ENCODE results near the gene HDAC1. TPM values are rescaled to one million over a fixed set of nuclear protein-coding genes. Genes with fewer than 3 reads are reported as not detected.
A peak's percentile ranks its signal among the peaks of the same experiment; 100 is the strongest.

HDAC1 gene
- total RNA-seq (10 to 100 TPM; 22.0 to 46.6 (median 29.3) TPM), polyA plus RNA-seq (10 to 100 TPM; 20.0 to 37.6 TPM)
- long read RNA-seq, donor 1, transcript HDAC1-201 (14 exons, 2,124 nt): major isoform, 68 of 83 reads
- long read RNA-seq, donor 1, partial matches to known transcripts: 9 of 83 reads
- long read RNA-seq, donor 1, other reads (novel, unspliced or antisense): 5 of 83 reads
- long read RNA-seq, donor 2, transcript HDAC1-201 (14 exons, 2,124 nt): major isoform, 118 of 167 reads
- long read RNA-seq, donor 2, partial matches to known transcripts: 37 of 167 reads
- long read RNA-seq, donor 2, other reads (novel, unspliced or antisense): 12 of 167 reads
- long read RNA-seq, donor 3, transcript HDAC1-201 (14 exons, 2,124 nt): major isoform, 34 of 44 reads
- long read RNA-seq, donor 3, partial matches to known transcripts: 5 of 44 reads
- long read RNA-seq, donor 3, other reads (novel, unspliced or antisense): 5 of 44 reads

DNA sequence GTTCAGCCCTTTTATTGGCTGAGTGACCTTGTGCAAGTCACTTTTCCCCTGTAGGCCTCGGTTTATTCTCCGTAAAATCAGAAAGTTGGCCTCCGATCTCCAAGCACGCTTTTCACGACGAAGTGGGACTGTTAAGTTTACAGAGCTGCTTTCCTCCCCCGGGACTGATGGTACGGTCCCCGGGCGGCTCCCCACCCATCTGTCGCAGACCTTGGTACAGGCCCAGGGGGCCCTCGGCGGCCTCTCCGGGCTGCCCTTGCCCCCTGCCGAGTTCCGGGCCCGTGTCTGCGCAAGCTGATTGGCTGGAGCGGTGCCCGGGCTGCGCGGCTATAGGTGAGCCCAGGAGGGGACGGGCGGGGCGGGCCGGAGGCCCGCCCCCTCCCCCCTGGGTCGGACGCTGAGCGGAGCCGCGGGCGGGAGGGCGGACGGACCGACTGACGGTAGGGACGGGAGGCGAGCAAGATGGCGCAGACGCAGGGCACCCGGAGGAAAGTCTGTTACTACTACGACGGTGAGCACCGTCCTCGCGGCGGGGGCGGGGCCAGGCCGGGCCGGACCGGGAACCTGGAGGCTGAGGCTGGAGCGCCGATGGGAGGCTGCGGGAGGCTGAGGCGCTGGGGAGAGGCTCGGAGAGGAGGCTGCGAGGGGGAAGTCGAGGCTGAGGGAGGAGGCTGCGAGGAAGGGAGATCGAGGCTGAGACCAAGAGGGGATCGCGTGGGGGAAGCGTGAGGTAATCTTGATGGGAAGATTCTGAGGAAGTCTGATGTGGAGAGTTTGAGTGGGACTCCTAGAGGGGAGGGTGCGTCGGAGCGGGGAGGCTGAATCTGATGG is at the start of gene HDAC1:
Gene HDAC1, plus strand, starts transcription at position 376 of the 831 bp plus-strand sequence. Its CDS starts 87 bp downstream, at position 463.
- DNase-seq (peak; percentile 96 to 99 (median 98)), ATAC-seq (peak; percentile 98 to 99 (median 99))
- Histone ChIP-seq H3K4me1 (peaks cover 0 to 34% (median 12%) of the 10 kb centered on the region in 12 donors), H3K27ac (peak within 1 kb of the TSS; percentile 61 to 93 (median 82)), H3K4me3 (peak within 1 kb of the TSS; percentile 50 to 92 (median 72)), H3K27me3 (no peaks in the 10 kb centered on the region), H3K36me3 (no peaks in the 10 kb centered on the region), H3K9me3 (no peaks in the 10 kb centered on the region)
- WGBS, 4 donors: 1 to 2% (median 1%) methylated on average over 47 to 67 of the region's 67 CpGs
- TF ChIP-seq CTCF (IDR thresholded peaks at IDR 0.05): peak in 1 of 12 donors; percentile 5
- TF ChIP-seq POLR2A (IDR thresholded peaks at IDR 0.05): peak in 1 of 2 donors; percentile 51
- intact Hi-C loops (cut with DNase I): loop anchor here in 5 of 10 donors (2.0 to 5.0 kb wide), 4 partner anchors 43 to 70 kb away; partner anchors contain the start of genes EIF3I (in 1 of the 5), FAM167B (in 1 of the 5) and TMEM234 (in 1 of the 5)

DNA sequence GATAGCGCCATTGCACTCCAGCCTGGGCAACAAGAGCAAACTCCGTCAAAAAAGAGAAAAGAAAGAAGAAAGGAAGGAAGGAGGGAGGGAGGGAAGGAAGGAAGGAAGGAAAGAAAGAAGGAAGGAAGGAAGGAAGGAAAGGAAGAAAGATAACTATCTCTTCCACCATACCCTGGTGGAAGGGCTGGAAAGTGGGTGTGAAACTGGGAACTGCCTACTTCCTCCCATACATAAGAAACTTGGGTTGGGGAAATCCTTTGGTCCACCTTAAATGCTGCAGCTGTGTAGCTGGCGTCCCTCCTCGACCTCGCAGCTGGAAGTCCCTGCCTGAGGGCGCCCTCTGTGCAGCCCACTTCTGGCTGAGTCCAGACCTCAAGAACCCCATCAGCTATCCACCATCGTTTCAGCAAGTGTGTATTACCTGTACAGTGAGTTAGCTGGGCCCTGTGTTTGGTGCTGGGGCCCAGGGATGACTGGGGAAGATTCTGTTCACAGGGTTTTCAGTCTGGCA is 49.5 kb upstream of the HDAC1 start:
- Histone ChIP-seq H3K27ac (peak overlapping the region in 11 of 12 donors; percentile 4 to 92 (median 87)), H3K4me1 (peaks cover 2 to 50% (median 33%) of the 10 kb centered on the region in 12 donors), H3K36me3 (peaks cover 0 to 4% (median 0%) of the 10 kb centered on the region in 9 donors), H3K9me3 (no peaks in the 10 kb centered on the region), H3K27me3 (no peaks in the 10 kb centered on the region), H3K4me3 (peak overlapping the region in 8 of 12 donors; percentile 5 to 85 (median 34))
- DNase-seq: peak; percentile 52 to 71 (median 60)
- 30 to 37% (median 34%) methylated on average over 5 to 7 of the region's 7 CpGs for WGBS, 4 donors
- intact Hi-C loops (cut with DNase I): loop anchor here in 6 of 10 donors (5.0 to 10.0 kb wide), 3 partner anchors 50 to 75 kb away; partner anchors contain the start of gene HDAC1 (in 2 of the 6)
- TF ChIP-seq CTCF (IDR thresholded peaks at IDR 0.05): no peak
- no peak for TF ChIP-seq POLR2A (IDR thresholded peaks at IDR 0.05)
- peak; percentile 10 to 29 (median 20) for ATAC-seq

- peaks cover 2 to 75% (median 62%) of the 10 kb centered on the region in 12 donors for H3K4me1 ChIP-seq
- TF ChIP-seq CTCF (IDR thresholded peaks at IDR 0.05) (no peak), POLR2A (IDR thresholded peaks at IDR 0.05) (no peak)
- DNase-seq (peak in 4 of 5 donors; percentile 62 to 76 (median 69)), ATAC-seq (peak; percentile 43 to 76 (median 68))
- H3K9me3 ChIP-seq: no peaks in the 10 kb centered on the region
- no peaks in the 10 kb centered on the region for H3K27me3 ChIP-seq
- no peaks in the 10 kb centered on the region for H3K36me3 ChIP-seq
- H3K4me3 ChIP-seq: peak within 1 kb of the TSS in 8 of 12 donors; percentile 6 to 39 (median 21)
- intact Hi-C loops (cut with DNase I): loop anchor here in 2 of 10 donors (5.0 to 10.0 kb wide), 2 partner anchors 45 to 68 kb away; partner anchors contain the start of gene HDAC1 (in 1 of the 2)
- WGBS, 4 donors: 34 to 56% (median 43%) methylated on average over 3 of the region's 3 CpGs
- peak within 1 kb of the TSS; percentile 54 to 95 (median 82) for H3K27ac ChIP-seq
Observed at GRCh38 chr1:32246888-32247273, 45.0 kb upstream of the HDAC1 start, which contains the start of gene FAM167B. TSS of gene FAM167B (plus strand) at chr1:32247222. CDS start at chr1:32247422, 200 bp downstream.

Data from heart left ventricle (tissue), 16 donors.